HG02885 (cell line): ENCODE data around the gene EOGT.

Source experiments
- ATAC-seq: cut with Tn5 transposase; IDR thresholded peaks from one replicate; pipeline ENCODE4 v1.9.1; 2021; ENCODE audit warnings: mild to moderate bottlenecking; ENCODE audit not compliant: unreplicated experiment, poor library complexity

EOGT gene

DNA sequence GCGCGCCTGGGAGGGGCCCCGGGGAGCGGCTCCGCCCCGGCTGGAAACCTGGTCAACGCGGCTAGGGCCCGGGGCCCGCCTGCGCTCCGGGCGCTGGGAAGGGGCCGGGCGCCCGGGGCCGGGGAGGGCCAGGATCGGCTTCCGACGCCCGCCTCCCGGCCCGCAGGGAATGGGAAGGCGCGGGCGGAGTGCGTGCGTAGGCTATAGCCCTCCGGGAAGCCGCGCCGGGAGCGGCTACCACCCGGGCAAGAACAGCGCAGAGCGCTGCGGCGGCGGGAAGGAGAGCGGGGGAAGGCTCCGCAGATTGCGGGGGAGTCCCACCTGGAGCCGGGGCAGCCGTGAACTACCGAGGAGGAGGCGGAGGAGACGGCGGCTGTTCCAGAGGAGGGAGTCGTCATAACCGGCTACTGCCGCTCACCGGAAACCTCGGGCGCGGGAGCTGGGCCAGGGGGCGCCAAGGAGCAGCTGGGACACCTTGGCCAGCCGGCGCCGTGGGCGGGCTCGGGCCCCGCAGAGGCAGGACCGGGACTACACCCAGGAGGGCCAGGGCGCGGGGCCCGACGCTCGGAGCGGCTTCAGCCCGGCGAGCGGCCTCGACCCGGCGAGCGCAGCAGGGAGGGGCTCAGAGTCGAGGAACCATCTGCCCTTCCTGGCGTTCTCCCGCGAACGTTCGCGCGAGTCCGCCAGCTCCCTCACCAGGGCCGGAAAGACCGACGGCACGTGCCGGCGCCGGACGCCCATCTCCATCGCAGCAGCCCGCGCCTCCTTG is at the start of gene EOGT:
EOGT (minus strand) TSS at position 432 of the 769 bp plus-strand sequence. CDS start 3,838 bp downstream, outside the sequence.
- ATAC-seq = peak; percentile 87

DNA sequence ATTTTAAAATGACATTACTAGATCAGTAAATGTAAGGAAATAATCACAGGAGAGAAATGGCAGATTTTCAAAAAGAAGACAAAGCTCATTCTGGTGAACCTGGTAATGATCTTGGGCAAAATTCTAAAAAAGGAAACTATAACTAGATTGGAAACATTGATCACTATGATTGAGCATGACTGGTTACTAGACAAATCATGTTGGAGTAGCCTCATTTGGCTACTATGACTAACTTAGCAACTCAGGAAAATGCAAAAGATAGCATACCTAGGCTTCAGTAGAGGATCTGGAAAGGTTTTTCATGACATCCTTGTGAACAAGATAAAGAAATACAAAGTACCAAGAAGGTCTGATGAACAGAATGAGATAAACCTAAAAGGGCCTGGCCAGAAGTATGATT is 46.2 kb upstream of the EOGT start:
- no peak for ATAC-seq

DNA sequence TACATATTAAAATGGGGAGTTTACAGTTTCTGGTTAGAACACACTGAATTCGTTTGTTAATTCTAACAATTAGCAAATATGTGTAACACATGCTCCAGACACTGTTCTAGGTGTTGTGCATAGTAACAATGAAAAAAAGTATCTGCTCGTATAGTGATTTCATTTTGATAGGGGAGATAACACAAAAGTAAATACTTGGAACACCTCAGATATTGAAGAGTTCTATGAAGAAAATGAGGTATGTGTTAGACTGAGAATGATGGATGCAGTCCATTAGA is 45.4 kb upstream of the EOGT start:
- no peak for ATAC-seq

DNA sequence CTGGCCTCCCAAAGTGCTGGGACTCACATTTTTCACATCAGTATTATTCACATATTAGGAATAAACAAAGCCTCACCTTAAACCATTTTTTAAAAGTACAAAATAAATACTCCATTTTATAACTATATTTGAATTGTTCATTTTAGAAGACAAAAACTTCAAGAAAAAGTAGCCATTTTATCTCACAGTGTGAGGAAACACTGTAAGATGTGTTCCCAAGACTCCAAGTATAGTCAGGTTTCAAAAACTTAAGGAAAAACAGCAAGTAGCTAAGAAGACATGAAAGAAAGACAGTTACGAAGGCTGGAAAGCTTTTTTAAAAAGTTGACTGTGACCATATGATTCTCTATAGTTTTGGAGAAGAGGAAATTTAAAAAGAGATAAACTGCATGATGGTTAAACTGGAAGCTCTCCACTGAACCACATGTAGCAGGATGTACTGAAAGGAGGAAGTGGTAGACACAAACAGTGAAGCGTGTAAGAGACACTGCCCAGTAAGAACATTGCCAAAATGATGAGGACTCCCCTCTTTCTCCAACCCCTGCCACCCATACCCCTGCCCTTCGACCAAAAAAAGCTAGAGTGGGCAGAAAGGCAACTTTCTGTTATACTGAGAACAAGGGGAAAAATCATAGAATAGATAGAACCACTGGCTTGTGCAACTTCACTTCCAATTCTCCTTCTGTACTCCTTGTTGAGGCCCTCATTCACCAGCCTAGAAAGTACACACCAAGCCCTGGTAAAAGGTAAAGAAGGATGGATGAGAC is 44.9 kb upstream of the EOGT start:
- peak; percentile 100 for ATAC-seq

DNA sequence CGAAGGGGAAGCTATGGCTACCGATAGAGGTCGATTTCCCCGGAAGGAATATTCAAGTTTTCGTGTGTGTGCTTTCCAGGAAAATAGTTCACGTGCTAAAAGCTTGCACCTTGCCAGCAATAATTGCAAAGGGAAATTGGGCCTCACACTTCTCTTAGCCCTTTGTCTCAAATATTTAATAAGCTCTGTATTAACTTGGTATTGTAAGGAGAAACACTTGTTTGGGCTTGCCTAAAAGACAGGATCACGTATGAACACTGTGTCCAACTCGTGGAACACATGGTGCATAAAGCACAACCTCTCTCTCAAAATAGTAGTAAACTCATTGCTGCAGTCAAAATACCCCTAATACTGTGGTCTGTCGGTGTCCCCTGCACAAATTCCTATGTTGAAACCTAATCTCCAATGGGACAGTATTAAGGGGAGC is 39.0 kb upstream of the EOGT start:
- ATAC-seq = no peak

DNA sequence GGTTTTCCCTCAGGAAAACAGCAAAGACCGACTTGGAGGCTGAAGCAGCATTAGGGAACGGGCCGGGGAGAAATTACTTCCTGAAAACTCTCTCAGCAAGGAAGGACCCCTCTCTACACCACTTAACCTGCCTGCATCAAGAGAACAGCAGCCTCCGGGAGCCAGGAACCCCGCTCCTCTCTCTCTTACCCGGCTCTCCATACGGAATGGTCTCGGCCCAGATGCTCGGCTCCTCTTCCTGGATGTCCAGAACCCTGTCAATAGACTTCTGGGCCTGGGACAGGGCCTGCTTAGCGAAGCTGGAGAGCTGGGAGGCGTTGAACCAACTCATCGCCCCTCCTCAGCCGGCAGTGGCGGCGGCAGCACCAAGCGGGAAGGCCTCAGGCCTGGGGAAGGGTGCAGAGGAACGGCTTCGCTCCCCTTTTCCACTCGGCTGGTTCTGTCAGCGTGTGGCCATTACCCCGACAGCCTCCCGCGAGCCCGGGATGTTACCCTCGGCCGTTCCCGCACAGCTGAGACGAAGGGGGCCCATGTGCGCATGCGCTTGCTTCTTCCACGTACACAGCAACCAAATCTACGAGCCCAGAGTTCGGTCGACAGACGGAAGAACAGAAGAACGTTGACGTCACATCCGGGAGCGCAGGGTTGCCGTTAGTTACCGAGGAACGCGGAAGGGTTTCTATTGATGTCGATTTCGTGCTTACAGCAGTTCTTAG is 38.4 kb upstream of the EOGT start, which contains the start of gene TMF1:
TMF1 (minus strand) TSS at position 578 of the 716 bp plus-strand sequence; CDS start at position 331, 247 bp downstream.
- peak; percentile 97 for ATAC-seq

DNA sequence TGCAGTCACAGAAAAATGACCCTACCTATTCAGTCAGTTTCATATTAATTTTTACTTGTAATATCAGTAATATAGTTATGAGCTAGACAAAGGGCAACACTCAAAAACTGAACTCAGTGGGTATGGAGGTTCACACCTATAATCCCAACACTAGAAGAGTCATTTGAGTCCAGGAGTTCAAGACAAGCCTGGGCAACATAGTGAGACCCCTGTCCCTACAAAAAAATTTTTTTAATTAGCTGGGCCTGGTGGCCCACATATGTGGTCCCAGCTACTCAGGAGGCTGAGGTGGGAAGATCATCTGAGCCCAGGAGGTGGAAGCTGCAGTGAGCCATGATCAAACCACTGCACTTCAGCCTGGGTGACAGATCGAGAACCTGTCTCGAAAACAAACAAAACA is 35.5 kb upstream of the EOGT start:
- ATAC-seq = no peak

DNA sequence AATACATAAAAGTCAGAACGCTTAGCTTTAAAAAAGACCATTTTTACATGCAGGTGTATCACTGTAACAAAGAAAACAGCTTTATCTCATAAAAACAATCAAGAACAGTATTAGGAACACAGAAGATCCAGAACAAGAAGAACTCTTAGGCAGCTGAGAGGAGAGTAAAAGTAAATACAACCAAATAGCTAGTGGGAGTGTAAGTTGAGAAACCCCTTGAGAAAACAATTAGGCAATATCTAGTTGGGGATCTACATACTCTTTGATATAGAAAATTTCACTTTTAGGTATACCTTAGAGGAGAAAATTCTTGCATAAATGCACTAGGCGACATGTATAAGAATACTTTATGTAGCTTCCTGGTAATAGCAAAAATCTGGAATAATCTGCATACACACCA is 31.1 kb upstream of the EOGT start:
- no peak for ATAC-seq

DNA sequence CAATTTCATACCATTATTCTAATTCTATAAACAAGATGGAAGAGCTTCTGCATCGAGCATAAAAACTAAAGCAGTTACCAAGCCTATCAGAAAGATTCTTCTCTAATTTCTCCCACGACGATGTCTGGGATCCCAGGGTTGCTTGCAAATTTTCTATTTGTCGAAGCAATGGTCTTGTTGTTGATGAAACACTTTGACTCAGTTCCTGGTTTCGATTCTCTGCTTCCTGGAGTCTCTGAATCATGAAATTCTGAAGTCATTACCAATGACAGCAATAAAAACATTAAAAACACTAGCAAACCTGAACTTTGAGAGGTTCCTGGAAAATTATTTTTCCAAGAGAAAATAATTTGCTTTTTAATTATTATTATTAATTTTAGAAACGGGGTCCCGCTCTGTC is 20.0 kb upstream of the EOGT start:
- ATAC-seq = no peak

DNA sequence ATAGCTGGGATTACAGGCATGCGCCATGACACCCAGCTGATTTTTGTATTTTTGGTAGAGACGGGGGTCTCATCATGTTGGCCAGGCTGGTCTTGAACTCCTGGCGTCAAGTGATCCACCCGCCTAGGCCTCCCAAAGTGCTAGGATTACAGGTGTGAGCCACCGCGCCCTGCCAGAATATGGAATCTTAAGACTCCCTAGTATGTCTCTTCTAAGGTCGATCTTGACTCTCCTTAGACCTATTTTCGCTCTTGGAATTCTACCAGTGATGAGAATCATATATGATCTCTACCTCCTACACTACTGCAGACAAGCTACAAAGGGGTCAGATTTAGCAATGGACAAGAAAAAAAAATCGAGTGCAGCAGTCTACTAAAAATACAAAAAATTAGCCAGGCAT is 19.3 kb upstream of the EOGT start:
- no peak for ATAC-seq

DNA sequence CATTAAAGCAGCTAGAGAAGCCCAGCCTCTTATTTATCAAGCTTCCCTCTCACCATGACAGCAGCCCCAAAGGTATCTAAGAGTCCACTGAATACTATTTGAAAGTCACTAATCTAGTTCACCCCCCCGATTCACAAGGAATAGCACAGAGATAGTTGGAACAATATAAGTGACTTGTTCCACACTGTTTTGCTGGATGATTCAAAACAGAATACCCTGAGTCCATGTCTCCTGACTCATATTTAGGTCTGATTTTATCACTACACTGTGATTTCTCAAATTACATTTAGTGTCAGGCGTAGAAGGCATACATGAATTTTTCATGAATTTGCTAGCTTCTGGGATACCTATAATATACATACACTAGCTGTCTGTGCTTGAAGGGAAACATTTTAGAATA is 18.7 kb upstream of the EOGT start:
- no peak for ATAC-seq

DNA sequence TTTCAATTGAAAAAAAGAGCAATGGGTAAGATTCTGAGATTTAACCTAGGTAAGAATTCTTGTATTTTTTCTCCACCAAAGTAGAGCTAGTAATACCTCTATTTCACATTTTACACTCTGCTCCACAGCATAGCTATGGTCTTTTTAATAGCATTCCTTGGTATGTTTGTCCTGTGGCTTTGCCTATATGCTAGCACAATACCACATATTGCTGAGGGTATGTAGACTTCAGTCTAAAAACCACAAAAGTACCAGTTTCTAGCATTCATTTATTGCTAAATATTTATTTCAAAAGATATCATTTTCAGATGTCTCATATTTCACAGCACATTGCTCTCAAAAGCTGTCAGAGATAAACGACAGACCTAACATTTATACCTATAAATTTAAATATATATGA is 18.2 kb upstream of the EOGT start:
- no peak for ATAC-seq

DNA sequence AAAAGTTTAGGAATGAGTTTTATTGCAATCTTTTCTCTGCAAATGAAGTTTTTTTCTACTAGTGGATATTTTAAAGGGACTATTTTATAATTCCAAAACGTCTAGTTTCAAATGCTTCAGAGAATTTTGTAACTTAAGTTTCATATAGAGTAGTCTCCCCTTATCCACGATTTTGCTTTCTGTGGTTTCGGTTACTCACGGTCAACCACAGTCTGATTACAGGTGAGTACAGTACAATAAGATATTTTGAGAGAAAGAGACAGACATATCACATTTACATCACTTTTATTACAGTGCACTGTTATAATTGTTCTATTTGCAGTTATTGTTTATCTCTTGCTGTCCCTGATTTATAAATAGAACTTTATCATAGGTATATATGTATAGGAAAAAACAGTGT is 7.4 kb upstream of the EOGT start:
- ATAC-seq = no peak

DNA sequence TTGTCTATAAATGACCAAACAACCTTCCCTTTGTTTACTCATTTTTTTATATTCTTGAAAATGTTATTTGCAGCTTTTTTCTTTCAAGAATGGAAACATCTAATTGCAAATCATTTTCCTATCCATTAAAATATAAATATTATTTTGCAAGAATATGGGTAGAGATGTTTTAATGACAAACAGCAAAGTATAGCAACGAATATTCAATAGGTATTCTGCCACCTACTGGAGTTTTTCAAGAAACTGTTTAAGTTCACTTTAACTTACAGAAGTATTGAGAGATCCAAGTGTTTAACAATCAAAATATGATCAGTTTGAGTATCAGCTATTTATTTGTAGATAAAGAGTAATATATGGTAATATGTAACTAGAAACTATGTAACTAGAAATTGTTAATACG is 6.9 kb upstream of the EOGT start:
- ATAC-seq = no peak

DNA sequence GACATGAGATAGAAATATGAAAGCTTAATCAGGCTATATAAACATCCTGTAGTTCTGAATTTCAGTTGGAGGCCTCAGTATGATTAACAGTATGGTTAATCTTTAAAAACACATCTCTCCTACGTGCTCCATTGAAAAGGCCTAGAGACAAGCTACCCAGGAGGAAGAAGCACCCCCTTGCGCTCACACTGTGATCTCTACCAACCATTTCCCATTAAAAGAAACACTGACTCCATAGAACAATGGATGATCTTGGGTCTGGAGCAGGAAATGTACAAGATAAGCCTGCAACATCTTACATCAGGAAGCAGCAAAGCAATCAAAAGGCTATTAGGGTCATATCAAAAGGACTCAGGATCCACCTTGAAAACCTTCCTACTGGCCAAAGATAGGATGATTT is 3.4 kb upstream of the EOGT start:
- no peak for ATAC-seq

DNA sequence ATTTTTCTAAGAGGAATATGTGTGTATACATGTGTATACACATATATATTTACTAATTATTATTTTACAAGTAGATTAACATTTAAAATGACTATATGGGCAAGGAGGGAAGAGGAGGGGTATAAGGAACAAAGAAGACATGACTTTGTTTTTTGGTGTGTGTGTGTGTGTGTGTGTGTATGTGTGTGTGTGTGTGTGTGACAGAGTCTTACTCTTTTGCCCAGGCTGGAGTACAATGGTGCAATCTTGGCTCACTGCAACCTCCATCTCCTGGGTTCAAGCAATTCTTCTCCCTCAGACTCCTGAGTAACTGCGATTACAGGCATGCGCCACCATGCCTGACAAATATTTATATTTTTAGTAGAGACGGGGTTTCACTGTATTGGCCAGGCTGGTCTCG is 2.6 kb upstream of the EOGT start:
- ATAC-seq = no peak

DNA sequence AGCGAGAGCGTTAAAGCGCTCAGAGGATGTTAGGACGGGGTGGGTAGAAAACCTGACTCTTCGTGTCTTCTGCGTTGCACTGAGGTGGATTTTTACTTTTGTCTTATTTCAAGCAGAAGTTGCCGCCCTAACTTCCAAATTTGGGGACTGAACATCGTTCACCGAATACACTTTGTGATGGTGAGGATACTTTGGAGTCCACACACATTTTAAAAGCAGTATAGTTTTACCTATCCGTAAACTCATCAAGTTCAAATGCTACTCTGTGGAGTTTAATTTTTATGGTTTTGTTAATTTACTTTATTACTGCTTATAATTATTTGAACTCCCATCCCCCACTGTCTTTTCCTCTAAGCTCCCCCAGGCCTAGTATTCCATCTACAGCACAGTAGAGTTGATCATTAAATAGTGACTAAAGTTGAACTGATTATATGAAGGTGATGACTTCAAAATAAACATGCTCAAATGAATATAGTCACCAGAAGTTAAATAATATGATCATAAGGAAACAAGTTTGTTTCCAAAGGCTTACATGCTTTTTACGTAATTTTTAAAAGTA is 617 bp upstream of the EOGT start:
- no peak for ATAC-seq

DNA sequence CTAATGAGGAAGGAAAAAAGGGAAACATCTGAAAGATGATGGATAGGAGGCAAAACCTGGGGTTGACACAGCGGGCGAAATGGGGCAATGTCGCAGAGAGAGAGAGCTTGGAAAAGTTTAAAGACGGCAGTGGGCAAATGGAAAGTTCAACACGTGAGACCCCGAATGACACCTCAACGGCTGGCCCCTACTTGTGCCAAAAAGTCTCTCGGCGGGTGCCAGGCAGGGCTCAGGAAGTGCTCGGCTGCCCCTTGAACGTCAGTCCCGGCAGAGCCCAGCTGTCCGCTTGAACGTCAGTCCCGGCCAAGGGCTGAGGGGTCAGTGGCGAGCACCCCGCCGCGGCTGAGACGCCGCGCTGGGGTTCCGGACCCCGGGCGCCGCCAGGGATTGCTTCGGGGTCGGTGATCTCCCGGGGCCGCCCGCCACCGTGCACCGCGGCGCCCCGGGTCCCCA is 658 bp downstream of the EOGT start:
- ATAC-seq = peak; percentile 41

DNA sequence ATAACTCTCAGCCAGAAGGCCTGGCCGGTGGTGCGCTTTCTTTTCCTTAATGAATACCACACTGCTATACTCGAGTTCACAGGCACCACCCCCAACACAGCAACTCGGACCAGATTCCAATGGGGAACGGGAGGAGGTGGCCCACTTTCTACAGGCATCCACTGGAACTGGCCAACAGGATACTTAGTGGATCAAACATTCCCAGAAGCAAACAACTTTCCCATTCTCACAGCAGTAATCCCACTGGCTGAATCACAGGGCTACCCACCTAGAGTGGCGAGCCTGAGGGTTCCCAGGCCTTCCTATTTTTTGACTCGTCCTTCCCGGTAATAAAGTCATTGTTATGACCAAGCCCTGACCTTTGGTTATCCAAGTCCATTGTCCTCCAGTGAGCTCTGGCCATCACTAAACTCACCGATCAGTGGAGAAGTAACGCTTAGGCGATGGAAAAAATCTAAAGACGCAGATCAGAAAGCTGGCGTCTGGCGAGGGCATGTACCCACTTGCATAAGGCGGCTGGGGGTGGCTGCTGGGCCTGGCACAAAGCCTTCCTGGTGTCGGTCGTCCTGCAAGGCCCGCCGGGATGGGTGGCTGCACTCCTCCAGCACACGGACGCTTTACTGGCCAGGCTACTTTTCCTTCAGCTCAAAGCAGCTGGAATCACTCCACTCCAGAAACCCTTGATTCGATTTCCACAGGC is 1.2 kb downstream of the EOGT start:
- no peak for ATAC-seq

DNA sequence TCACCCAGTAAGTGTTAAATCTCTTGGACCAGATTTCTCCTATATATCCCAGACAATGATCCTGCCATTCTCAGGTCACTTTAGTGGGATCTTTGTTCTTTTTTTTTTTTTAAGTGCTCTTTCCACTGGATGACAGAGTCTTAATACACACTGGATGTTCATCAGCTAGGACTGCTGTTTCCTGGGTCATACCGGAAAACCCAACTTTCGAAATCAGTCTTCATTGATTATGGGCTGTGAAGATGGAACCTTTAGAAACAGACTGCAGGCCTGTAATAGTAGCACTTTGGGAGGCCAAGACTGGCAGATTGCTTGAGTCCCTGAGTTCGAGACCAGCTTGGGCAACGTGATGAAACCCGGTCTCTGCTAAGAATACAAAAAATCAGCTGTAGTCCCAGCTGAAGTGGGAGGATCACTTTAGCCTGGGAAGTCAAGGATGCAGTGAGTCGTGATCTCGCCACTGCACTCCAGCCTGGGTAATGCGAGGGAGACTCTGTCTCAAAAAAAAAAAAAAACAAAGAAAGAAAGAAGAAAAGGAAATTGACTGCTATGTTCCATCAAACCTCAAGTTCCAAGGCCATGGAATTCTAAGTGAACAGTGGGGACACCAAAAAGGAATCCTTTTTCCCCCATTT is 2.3 kb downstream of the EOGT start:
- no peak for ATAC-seq
